GM12878 (cell line): ENCODE measurements around the gene SLC50A1. TPM values are rescaled to one million over a fixed set of nuclear protein-coding genes. Genes with fewer than 3 reads are reported as not detected.

Experiments
- ATAC-seq: fragments of 200-7000 bp; cut with Tn5 transposase; 3 replicates; pipeline ENCODE4 v1.9.1; 2020; ENCODE audit warnings: mild to moderate bottlenecking, moderate library complexity
- BruUV-seq: library from RNA; stranded (reverse); fragments of 400-500 nt; replicated peaks from 2 replicates; lab custom pipeline; 2021; lab: Mats Ljungman, UMichigan
- CTCF ChIA-PET: fragments of 300-600 bp; sonication (Branson Sonifier 250); formaldehyde crosslinking; extraction: SDS; loops from one replicate; lab custom pipeline; 2021; ENCODE audit warnings: inconsistent platforms; lab: Yijun Ruan, JAX
- POLR2A ChIA-PET: fragments of 350-600 bp; formaldehyde crosslinking; extraction: SDS; loops from one replicate; lab custom pipeline; 2021; ENCODE audit warnings: inconsistent platforms; lab: Charles Lee
- RAD21 ChIA-PET: fragments of 300-600 bp; sonication (Branson Sonifier 250); formaldehyde crosslinking; loops from one replicate; lab custom pipeline; 2023; ENCODE audit warnings: antibody characterized with exemption; ENCODE audit not compliant: unreplicated experiment; lab: Charles Lee
- SMC1A ChIA-PET: fragments of 300-600 bp; sonication (Branson Sonifier 250); formaldehyde crosslinking; loops from one replicate; lab custom pipeline; 2023; ENCODE audit not compliant: unreplicated experiment, uncharacterized antibody; lab: Charles Lee
- DNase-seq: peaks from one replicate; pipeline ENCODE4 v3.0.0-alpha.2; 2011; ENCODE audit warnings: low read depth, low spot score
- FAIRE-seq: peaks from 3 replicates; lab custom pipeline; 2011; peaks lifted over from hg19 to GRCh38; lab: Jason Lieb, UNC
- H2AFZ ChIP-seq: 2 replicates; pipeline ENCODE4 v1.6.0; 2011; ENCODE audit warnings: low read depth, low read length, control low read depth; ENCODE audit not compliant: control insufficient read depth
- H3K27ac ChIP-seq: 2 replicates; pipeline ENCODE4 v1.5.1; 2011; ENCODE audit warnings: control low read depth; ENCODE audit not compliant: control insufficient read depth, insufficient read depth
- H3K27me3 ChIP-seq, 2 experiments: replicated peaks in 1 of 2; 2 replicates each; pipeline versions ENCODE4 v1.6.0 to v1.6.1; 2011; ENCODE audit warnings: low read length in 1 of 2; ENCODE audit not compliant: control insufficient read depth in 2 of 2, insufficient read depth in 2 of 2
- H3K36me3 ChIP-seq, 2 experiments: 2 replicates each; pipeline ENCODE4 v1.5.1; 2011; ENCODE audit warnings: low read length in 1 of 2; ENCODE audit not compliant: control insufficient read depth in 2 of 2, insufficient read depth in 2 of 2
- H3K4me1 ChIP-seq: 2 replicates; pipeline ENCODE4 v1.6.1; 2011; ENCODE audit warnings: mild to moderate bottlenecking, low read length, moderate library complexity, mixed read lengths; ENCODE audit not compliant: control insufficient read depth, insufficient read depth
- H3K4me2 ChIP-seq: 2 replicates; pipeline ENCODE4 v1.6.0; 2011; ENCODE audit warnings: control low read depth; ENCODE audit not compliant: control insufficient read depth, insufficient read depth
- H3K4me3 ChIP-seq: fragments of 200-600 bp; sonication (generic); 2 replicates; pipeline ENCODE4 v1.5.1; 2016
- H3K79me2 ChIP-seq: 2 replicates; pipeline ENCODE4 v1.6.0; 2011; ENCODE audit warnings: low read length; ENCODE audit not compliant: control insufficient read depth, insufficient read depth
- H3K9ac ChIP-seq: 2 replicates; pipeline ENCODE4 v1.8.0; 2011; ENCODE audit warnings: low read length, control low read depth, mixed read lengths; ENCODE audit not compliant: control insufficient read depth, insufficient read depth
- H3K9me3 ChIP-seq: replicated peaks from 3 replicates; pipeline ENCODE4 v1.5.1; 2011; ENCODE audit warnings: mild to moderate bottlenecking, low read length; ENCODE audit not compliant: control insufficient read depth, insufficient read depth
- H4K20me1 ChIP-seq: 2 replicates; pipeline ENCODE4 v1.6.0; 2011; ENCODE audit not compliant: control insufficient read depth, insufficient read depth
- ETV6 ChIP-seq, 2 experiments: fragments of 450-650 bp in 1 of 2; IDR thresholded peaks in 1 of 2; conservative IDR thresholded peaks in 1 of 2; 2 replicates each; pipeline ENCODE4 v1.6.1; 2014; ENCODE audit warnings: antibody characterized with exemption in 1 of 2, borderline replicate concordance in 1 of 2, low read depth in 1 of 2, mild to moderate bottlenecking in 1 of 2, moderate library complexity in 1 of 2
- JUND ChIP-seq: IDR thresholded peaks from 2 replicates; pipeline ENCODE4 v1.6.1; 2012; ENCODE audit warnings: low read depth, mild to moderate bottlenecking, low read length, improper control_type of control experiment, moderate library complexity
- NR2F1 ChIP-seq: fragments of 450-650 bp; conservative IDR thresholded peaks from 2 replicates; pipeline ENCODE4 v1.6.1; 2017; ENCODE audit warnings: mild to moderate bottlenecking
- POLR2AphosphoS5 ChIP-seq: IDR thresholded peaks from 2 replicates; pipeline ENCODE4 v1.6.1; 2011; ENCODE audit warnings: mild to moderate bottlenecking, low read length, inconsistent platforms
- RUNX3 ChIP-seq: IDR thresholded peaks from 2 replicates; pipeline ENCODE4 v1.6.1; 2012; ENCODE audit warnings: low read length, inconsistent platforms
- TAF1 ChIP-seq: IDR thresholded peaks from 2 replicates; pipeline ENCODE4 v1.6.1; 2011; ENCODE audit warnings: mild to moderate bottlenecking, low read depth, low read length, borderline replicate concordance
- ZNF207 ChIP-seq: fragments of 450-650 bp; IDR thresholded peaks from 2 replicates; pipeline ENCODE4 v1.6.1; 2014; ENCODE audit warnings: antibody characterized with exemption, mild to moderate bottlenecking, borderline replicate concordance
- WGBS: methylation state at CpG from one replicate; pipeline ENCODE4 v1.1.6; 2016; ENCODE audit warnings: low lambda C conversion rate; ENCODE audit not compliant: insufficient replicate concordance, insufficient coverage; ENCODE audit errors: missing lambda C conversion rate; 5-methylcytosine and 5-hydroxymethylcytosine counted together
- in situ Hi-C: fragments of 300-500 bp; cut with MboI; formaldehyde crosslinking; loops from 9 replicates; pipeline ENCODE4 v1.14.3; 2018; ENCODE audit warnings: mixed read lengths
- intact Hi-C: fragments of 100-400 bp; cut with micrococcal nuclease; formaldehyde crosslinking; loops from one replicate; pipeline ENCODE4 v1.14.2; 2022; ENCODE audit not compliant: unreplicated experiment
- polyA plus RNA-seq, 11 experiments: library from polyadenylated mRNA; depleted of rRNA in 4 of 11; unstranded in 6 of 11; stranded (reverse) in 5 of 11; fragments of >200 nt; fragmentation: Nextera tagmentation in 4 of 11; fragmentation: Illumina TruSeq in 1 of 11; extraction: Ambion mirVana in 4 of 11; extraction: Trizol in 1 of 11; gene quantifications; 1 replicate in 1 of 11; 2 replicates in 10 of 11; pipeline versions ENCODE4 v1.2.1 to v1.2.3, GENCODE V29; 2011 to 2016; ENCODE audit warnings: inconsistent platforms in 2 of 11, missing spikeins in 2 of 11, low read depth in 1 of 11
- total RNA-seq, 4 experiments: library from RNA; depleted of rRNA in 3 of 4; stranded (reverse); fragments of >200 nt in 3 of 4; fragmentation: Illumina TruSeq in 1 of 4; extraction: Trizol in 1 of 4; gene quantifications; 2 replicates each; pipeline versions ENCODE4 v1.2.1 to v1.2.3, GENCODE V29; 2013 to 2021
- TF ChIP-seq, protein P1 (sequence below): IDR thresholded peaks from 2 replicates; pipeline ENCODE4 v1.6.1; 2011; ENCODE audit warnings: borderline replicate concordance, low read depth, mild to moderate bottlenecking, moderate library complexity, low read length; ENCODE audit not compliant: insufficient read depth, poor library complexity, severe bottlenecking

Gene SLC50A1
- total and polyA plus RNA-seq, 10 of the 15 experiments (the other 5 are each of a cell fraction or from before 2014, with no cell fraction given): 32.5 to 85.6 (median 54.0) TPM

DNA sequence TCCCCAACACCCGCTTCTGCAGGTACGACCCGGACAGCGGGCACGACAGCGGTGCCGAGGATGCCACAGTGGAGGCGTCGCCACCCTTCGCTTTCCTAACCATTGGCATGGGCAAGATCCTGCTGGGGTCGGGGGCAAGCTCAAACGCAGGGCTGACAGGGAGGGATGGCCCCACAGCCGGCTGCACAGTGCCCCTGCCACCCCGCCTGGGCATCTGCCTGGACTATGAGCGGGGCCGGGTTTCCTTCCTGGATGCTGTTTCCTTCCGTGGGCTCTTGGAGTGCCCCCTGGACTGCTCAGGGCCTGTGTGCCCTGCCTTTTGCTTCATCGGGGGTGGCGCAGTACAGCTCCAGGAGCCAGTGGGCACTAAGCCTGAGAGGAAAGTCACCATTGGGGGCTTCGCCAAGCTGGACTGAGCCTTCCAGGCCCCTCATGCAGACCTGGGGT is 48.1 kb downstream of the SLC50A1 start:
- no peak for ATAC-seq
- SMC1A ChIA-PET: no interaction called here

More for the DNA sequence above, 48.1 kb downstream of the SLC50A1 start:
- DNase-seq: no peak
- Histone ChIP-seq H3K27ac (no peak overlapping the region), H3K4me2 (no peak overlapping the region), H3K9ac (no peak overlapping the region), H2AFZ (no peak overlapping the region), H3K9me3 (no peaks in the 10 kb centered on the region), H3K79me2 (no peaks in the 10 kb centered on the region), H4K20me1 (no peaks in the 10 kb centered on the region), H3K4me1 (peaks cover 21% of the 10 kb centered on the region), H3K36me3 (no peaks in the 10 kb centered on the region), H3K4me3 (no peak overlapping the region), H3K27me3 (no peaks in the 10 kb centered on the region)
- CTCF ChIA-PET: interaction anchor here (0.6 to 2.9 kb wide), 3 partner anchors 10 to 754 kb away, joined by 3 to 63 read pairs (median 41); partner anchors contain the start of genes KRTCAP2 and TRIM46
- intact Hi-C loops (no loop called here), in situ Hi-C loops (no loop called here)
- 80% methylated on average over 20 of the region's 20 CpGs for WGBS
- FAIRE-seq: no peak
- no TSS peak for BruUV-seq
- POLR2A ChIA-PET: interaction anchor here (0.5 to 2.8 kb wide), 2 partner anchors 10 to 48 kb away, joined by 3 to 23 read pairs; no protein-coding TSS in a partner anchor
- RAD21 ChIA-PET: interaction anchor here (1.9 kb wide), 1 partner anchor 23 kb away, joined by 6 read pairs; no protein-coding TSS in a partner anchor
- TF ChIP-seq ETV6 (conservative IDR thresholded peaks at IDR 0.05 in 1 of 2, IDR thresholded peaks at IDR 0.05 in 1 of 2; ENCODE audit: borderline replicate concordance in 1 of 2, low read depth in 1 of 2) (no peak), RUNX3 (no peak), TAF1 (no peak), JUND (no peak), ZNF207 (no peak), NR2F1 (no peak), POLR2AphosphoS5 (no peak)
- TF ChIP-seq, protein P1, sequence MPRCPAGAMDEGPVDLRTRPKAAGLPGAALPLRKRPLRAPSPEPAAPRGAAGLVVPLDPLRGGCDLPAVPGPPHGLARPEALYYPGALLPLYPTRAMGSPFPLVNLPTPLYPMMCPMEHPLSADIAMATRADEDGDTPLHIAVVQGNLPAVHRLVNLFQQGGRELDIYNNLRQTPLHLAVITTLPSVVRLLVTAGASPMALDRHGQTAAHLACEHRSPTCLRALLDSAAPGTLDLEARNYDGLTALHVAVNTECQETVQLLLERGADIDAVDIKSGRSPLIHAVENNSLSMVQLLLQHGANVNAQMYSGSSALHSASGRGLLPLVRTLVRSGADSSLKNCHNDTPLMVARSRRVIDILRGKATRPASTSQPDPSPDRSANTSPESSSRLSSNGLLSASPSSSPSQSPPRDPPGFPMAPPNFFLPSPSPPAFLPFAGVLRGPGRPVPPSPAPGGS: no peak
- TF ChIP-seq, all 136 proteins: peak for 0
